GM21723 (cell line): Measurements from ENCODE around the gene ZSCAN12.

Experiments used
- ATAC-seq: cut with Tn5 transposase; IDR thresholded peaks from one replicate; pipeline ENCODE4 v1.9.1; 2021; ENCODE audit warnings: mild to moderate bottlenecking, moderate library complexity; ENCODE audit not compliant: unreplicated experiment

ZSCAN12 gene

DNA sequence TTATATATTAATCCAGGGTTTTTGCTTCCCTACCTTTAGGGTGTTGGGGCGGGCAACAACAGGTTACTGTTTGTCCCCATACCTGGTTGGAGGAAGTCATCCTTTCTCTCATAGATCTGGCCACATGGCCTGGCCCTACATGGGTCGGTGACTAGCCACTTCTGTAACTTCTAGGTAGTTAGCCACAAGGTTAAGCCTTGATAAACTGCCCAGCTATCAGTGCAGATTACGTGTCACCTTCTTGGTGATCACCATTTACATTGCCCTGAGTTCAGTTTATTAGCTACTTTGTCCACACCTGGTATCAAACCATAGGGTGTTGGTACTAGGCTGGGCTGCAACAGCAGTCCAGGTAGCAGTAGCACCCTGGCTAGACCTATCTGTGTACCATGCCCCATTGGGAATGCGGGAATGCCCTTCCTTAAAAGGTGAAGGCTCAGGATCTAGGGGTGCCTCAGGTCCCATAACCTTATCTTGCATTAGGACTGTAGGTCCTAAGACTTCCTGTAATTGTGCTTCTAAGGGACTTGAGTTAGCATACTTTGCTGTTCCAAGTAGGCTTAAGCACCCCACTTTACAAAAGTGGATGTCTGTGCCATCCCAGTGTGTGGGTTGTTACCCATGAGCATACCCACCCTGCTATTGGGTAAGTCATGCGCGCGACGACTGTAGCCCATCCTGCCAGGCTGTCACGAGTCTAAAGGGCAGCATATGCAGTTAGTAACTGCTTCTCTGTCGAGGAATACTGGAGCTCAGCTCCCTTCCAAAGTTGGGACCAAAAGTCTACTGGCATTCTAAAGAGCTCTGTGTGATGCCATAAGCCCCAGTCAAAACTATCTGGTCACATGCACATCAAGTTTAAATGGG is 44.6 kb downstream of the ZSCAN12 start:
- ATAC-seq = no peak

GRCh38 chr6:28353981-28354676 is 45.4 kb downstream of the ZSCAN12 start:
- ATAC-seq = no peak

DNA sequence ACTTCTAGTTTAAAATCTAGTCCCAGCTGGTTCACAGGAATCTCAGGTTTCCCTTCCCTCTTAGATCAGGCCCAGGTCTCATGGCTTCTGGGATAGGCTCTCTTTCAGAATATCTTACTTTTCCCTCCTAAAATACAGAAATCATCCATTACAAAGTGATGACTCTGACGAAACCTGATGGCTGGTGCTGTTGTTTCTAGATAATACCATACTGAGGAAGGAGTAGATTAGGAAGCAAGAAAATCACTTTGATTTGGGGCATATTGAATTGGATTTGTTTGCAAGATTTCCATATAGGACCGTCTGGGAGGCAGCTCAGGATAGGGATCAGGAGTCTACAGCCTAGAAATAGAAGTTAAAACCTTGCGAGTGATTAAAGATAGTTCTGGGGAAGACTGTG is 46.2 kb downstream of the ZSCAN12 start:
- ATAC-seq = no peak

- ATAC-seq = no peak
These were observed 48.0 kb downstream of the ZSCAN12 start for GRCh38 chr6:28351493-28351925.

DNA sequence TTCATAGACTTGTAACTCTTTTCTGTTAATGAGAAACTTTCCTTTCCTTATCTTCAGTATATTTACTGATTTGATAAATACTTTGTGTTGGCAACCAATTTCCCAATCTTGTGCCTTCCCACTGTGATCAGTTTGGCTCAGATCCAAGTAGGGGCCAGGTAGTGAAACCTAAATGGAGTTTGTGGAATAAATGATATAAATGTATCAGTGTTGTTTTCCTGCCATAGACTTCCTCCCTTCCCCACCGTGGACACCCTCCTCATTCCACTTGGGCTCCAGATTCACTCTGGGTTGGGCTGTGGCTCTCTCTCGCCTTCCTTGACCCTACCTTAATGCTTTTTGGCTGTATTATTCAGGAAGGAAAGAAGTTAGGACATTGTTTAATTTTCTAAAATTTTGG is 48.5 kb downstream of the ZSCAN12 start:
- no peak for ATAC-seq

DNA sequence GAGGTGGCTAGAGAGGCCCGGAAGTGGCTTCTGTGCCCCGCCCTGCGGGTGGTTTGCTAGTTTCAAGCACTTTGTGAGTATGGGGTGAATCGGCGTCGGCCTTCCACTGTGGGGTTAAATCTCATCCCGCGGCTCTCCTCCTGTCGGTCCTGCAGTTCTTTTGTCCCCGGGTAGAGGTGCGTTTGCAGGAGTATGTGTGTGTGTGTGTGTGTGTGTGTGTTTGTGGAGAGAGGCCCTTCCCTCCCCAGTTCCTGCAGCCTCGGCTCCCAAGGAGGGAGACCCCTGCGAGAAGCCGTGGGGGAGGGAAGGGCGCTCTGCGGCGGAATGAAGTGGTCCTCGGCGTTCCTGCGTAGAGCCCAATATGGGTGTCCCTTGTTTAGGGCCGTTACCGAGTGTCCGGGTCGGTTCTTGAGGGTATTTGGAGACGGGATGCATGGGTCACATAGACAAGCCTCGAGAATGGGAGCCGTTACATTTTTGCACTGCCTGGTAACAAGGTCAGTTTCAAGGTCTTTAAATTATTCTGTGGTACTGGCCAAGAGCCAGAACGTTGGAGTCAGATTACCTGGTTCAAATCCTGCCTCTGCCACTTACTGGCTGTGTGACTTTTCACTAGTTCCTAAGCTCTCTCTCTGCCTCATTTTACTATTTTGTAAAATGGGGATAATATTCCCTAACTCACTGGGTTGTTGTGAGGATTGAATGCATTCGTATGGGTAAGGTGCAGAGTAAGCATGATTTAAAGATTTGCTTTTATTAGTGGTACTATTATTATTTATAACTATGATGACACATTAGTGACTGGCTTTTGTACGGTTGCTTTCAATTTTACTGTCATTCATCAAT is 49.4 kb downstream of the ZSCAN12 start, which contains the start of gene ZKSCAN3:
TSS of gene ZKSCAN3 (plus strand) at position 56 of the 846 bp plus-strand sequence. CDS start 9,640 bp downstream, outside the sequence.
- ATAC-seq = peak; percentile 98

- peak; percentile 19 for ATAC-seq
These were observed 50.1 kb downstream of the ZSCAN12 start for GRCh38 chr6:28349344-28349891.

GRCh38 chr6:28347119-28347518 is 52.4 kb downstream of the ZSCAN12 start:
- ATAC-seq = no peak

DNA sequence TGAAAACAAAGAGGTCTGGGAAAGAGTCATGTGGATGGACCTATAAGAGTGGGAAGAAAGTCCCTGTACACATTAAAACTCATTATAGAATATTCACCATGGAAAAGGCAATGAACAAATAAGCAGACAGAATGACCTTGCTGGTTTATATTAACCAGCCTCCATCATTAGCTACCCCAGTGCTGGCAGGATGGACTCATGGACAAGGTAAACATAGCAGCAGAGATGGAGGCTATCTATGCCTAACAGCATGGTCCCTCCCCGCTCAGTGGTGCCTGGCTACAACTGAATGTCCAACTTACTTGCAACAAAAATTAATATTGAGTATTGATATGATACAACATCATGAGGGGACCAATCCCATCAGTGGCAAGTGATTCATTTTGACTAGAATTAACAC is 54.3 kb downstream of the ZSCAN12 start:
- no peak for ATAC-seq

GRCh38 chr6:28343898-28344677 is 55.5 kb downstream of the ZSCAN12 start:
- ATAC-seq = no peak

- no peak for ATAC-seq
These were observed 59.0 kb downstream of the ZSCAN12 start for GRCh38 chr6:28340310-28341095.

GRCh38 chr6:28337121-28337520 is 62.4 kb downstream of the ZSCAN12 start:
- no peak for ATAC-seq

GRCh38 chr6:28336284-28337120 is 63.0 kb downstream of the ZSCAN12 start:
- ATAC-seq = peak; percentile 41

GRCh38 chr6:28335564-28336283 is 63.8 kb downstream of the ZSCAN12 start, which contains the start of gene ZSCAN31:
ZSCAN31 (minus strand) TSS chr6:28336148; CDS start chr6:28329683, 6,465 bp downstream.
- ATAC-seq = peak; percentile 88

DNA sequence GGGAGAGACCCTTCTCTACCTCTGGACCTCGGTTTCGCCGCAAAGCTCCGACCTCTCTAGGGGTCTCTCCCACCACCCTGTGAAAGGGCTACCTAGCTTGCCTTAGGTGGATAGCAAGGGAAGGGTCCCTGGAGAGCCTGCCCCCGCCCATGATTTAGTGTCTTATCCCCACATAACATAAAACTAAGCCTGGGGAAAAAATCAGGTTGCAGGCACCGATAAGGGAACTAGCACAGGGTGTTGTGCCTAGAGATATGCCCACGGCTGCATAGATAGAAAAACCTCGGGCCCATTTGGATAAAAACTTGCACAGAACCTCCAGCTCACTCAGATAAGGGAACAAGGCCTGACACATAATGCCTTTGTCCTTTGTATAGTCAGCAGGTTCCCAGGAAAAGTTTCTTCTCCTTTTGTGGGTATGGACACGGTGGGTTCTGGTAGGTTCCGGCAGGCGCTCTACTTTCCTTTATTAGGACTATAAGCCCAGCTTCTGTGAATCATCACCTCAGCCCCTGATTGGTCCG is 64.4 kb downstream of the ZSCAN12 start:
- no peak for ATAC-seq

- ATAC-seq = no peak
These were observed 65.1 kb downstream of the ZSCAN12 start for GRCh38 chr6:28334286-28335039.

DNA sequence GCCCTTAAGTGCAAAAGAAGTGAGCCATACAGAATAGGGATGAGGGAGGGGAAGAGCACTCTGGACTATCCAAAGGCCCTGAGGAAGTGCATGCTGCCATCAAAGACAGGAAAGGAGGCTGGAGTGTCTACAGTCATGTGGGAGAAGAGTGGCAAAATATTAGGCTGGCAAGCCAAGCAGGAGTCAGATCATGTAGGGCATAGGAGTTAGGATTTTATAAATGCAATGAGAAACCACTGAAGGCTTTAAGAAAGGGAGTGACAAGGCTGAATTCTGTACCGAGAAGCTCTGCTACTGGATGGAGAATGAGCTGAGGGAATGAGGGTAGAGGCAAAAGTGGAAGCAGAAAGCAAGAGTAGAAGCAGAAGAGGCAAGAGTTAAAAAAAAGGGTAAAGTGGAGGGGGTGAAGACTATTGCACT is 65.9 kb downstream of the ZSCAN12 start:
- no peak for ATAC-seq
